Transverse colon (tissue), 4 donors: ENCODE results near the gene IST1. TPM values are rescaled to one million over a fixed set of nuclear protein-coding genes. Genes with fewer than 3 reads are reported as not detected.

Experiments used
- DNase-seq: peaks from one replicate; pipeline ENCODE4 v3.0.0-alpha.2; 2019
- H3K27ac ChIP-seq, 4 donors: fragments of 200-600 bp; sonication (generic); 2 replicates each; pipeline ENCODE4 v1.5.1; 2016 to 2018; ENCODE audit warnings: inconsistent platforms in 4 of 4
- H3K27me3 ChIP-seq: fragments of 200-600 bp; sonication (generic); 2 replicates; pipeline ENCODE4 v1.5.1; 2017; ENCODE audit warnings: inconsistent platforms
- H3K36me3 ChIP-seq, 4 donors: fragments of 200-600 bp; sonication (generic); 2 replicates each; pipeline ENCODE4 v1.5.1; 2017 to 2019; ENCODE audit warnings: inconsistent platforms in 4 of 4
- H3K4me1 ChIP-seq, 4 donors: fragments of 200-600 bp; sonication (generic); 2 replicates each; pipeline ENCODE4 v1.5.1; 2017 to 2020; ENCODE audit warnings: inconsistent platforms in 4 of 4
- H3K4me3 ChIP-seq, 4 donors: fragments of 200-600 bp; sonication (generic); 1 replicate in 1 of 4; 2 replicates in 3 of 4; pipeline versions ENCODE4 v1.5.1 to v1.6.1; 2017 to 2019; ENCODE audit warnings: inconsistent platforms in 4 of 4
- H3K9me3 ChIP-seq, 2 donors: fragments of 200-600 bp; sonication (generic); 2 replicates each; pipeline ENCODE4 v1.5.1; 2017 to 2019; ENCODE audit warnings: inconsistent platforms in 2 of 2
- CTCF ChIP-seq, 5 experiments: fragments of 200-600 bp in 3 of 5; fragments of 450-650 bp in 2 of 5; sonication (generic) in 3 of 5; IDR thresholded peaks; 1 replicate in 2 of 5; 2 replicates in 3 of 5; pipeline ENCODE4 v1.5.1; 2016 to 2017; ENCODE audit warnings: antibody characterized with exemption in 5 of 5, inconsistent platforms in 3 of 5, mild to moderate bottlenecking in 2 of 5, moderate library complexity in 1 of 5
- EP300 ChIP-seq: sonication (generic); formaldehyde crosslinking; IDR thresholded peaks from one replicate; pipeline ENCODE4 v1.6.1; 2017; ENCODE audit warnings: antibody characterized with exemption, low read depth
- POLR2A ChIP-seq: fragments of 450-650 bp; IDR thresholded peaks from one replicate; pipeline ENCODE4 v1.6.1; 2016; ENCODE audit warnings: antibody characterized with exemption, mild to moderate bottlenecking, moderate library complexity
- POLR2AphosphoS5 ChIP-seq, 3 donors: sonication (generic); formaldehyde crosslinking; IDR thresholded peaks; one replicate each; pipeline ENCODE4 v1.6.1; 2016; ENCODE audit warnings: antibody characterized with exemption in 3 of 3
- WGBS, 2 donors: methylation state at CpG; one replicate each; pipeline ENCODE4 v1.1.5; 2018; ENCODE audit warnings: low coverage in 1 of 2; 5-methylcytosine and 5-hydroxymethylcytosine counted together
- in situ Hi-C, 4 donors: fragments of 200-750 bp; cut with MboI; loops; one replicate each; pipeline versions ENCODE4 v1.15.0 to v1.15.1; 2017; ENCODE audit warnings: low sequenced_read_pairs in 3 of 4, low pct_ligation_motif_present in 1 of 4, low pct_unique_long_range_greater_than_20kb in 1 of 4
- intact Hi-C: fragments of 100-400 bp; cut with DNase I; formaldehyde crosslinking; loops from one replicate; pipeline ENCODE4 v1.15.1; 2023; ENCODE audit warnings: low total_unique reads
- total RNA-seq, 4 donors: library from RNA; depleted of rRNA; stranded (reverse); fragments of >200 nt; gene quantifications; one replicate each; pipeline ENCODE4 v1.1.0, GENCODE V29; 2016

IST1 gene
- total RNA-seq, 4 donors from 2014 or later, result 200 to 303 (median 257) TPM

GRCh38 chr16:71882505-71883167 is 12.7 kb upstream of the IST1 start:
- H3K9me3 ChIP-seq, result no peaks in the 10 kb centered on the region
- in situ Hi-C loops (loop anchor here in 1 of 4 donors (10.0 kb wide), 1 partner anchor 78 kb away; the partner anchor contains the start of gene AP1G1), intact Hi-C loops (loop anchor here (5.0 kb wide), 1 partner anchor 80 kb away; no protein-coding TSS in a partner anchor)
- WGBS, 2 donors, result 2 to 4% methylated on average over 6 to 9 of the region's 9 CpGs
- peak overlapping the region; percentile 92 to 95 (median 93) for H3K27ac ChIP-seq
- peak overlapping the region in 3 of 4 donors; percentile 89 to 98 (median 97) for H3K4me3 ChIP-seq
- peak; percentile 82 for DNase-seq
- no peak for TF ChIP-seq POLR2A
- TF ChIP-seq CTCF (IDR thresholded peaks at IDR 0.05), result peak; percentile 95 to 97 (median 96)
- H3K27me3 ChIP-seq, result no peaks in the 10 kb centered on the region
- peaks cover 0 to 35% (median 11%) of the 10 kb centered on the region in 4 donors for H3K4me1 ChIP-seq
- no peaks in the 10 kb centered on the region for H3K36me3 ChIP-seq

- H3K36me3 ChIP-seq, result no peaks in the 10 kb centered on the region
- in situ Hi-C loops (loop anchor here in 1 of 4 donors (10.0 kb wide), 1 partner anchor 79 kb away; the partner anchor contains the start of gene AP1G1), intact Hi-C loops (loop anchor here (5.0 kb wide), 1 partner anchor 79 kb away; no protein-coding TSS in a partner anchor)
- H3K27me3 ChIP-seq, result no peaks in the 10 kb centered on the region
- TF ChIP-seq CTCF (IDR thresholded peaks at IDR 0.05) (peak in 1 of 5 experiments; percentile 39), EP300 (no peak)
- H3K9me3 ChIP-seq, result no peaks in the 10 kb centered on the region
- H3K27ac ChIP-seq, result peak overlapping the region; percentile 92 to 95 (median 93)
- WGBS, 2 donors, result 1% methylated on average over 30 of the region's 46 CpGs; no CpG with 5 or more reads in 1 of the 2 donors
- H3K4me3 ChIP-seq, result peak overlapping the region; percentile 89 to 98 (median 94)
- DNase-seq, result peak; percentile 61
- H3K4me1 ChIP-seq, result peaks cover 0 to 35% (median 11%) of the 10 kb centered on the region in 4 donors
Observed at GRCh38 chr16:71883168-71883848, 12.0 kb upstream of the IST1 start.

- peak; percentile 84 for DNase-seq
- in situ Hi-C loops, result loop anchor here in 1 of 4 donors (10.0 kb wide), 1 partner anchor 79 kb away; the partner anchor contains the start of gene AP1G1
- WGBS, 2 donors, result 1% methylated on average over 70 of the region's 85 CpGs; no CpG with 5 or more reads in 1 of the 2 donors
Observed at GRCh38 chr16:71883849-71884638, 11.3 kb upstream of the IST1 start, which contains the start of gene ZNF821. TSS of gene ZNF821 (minus strand) at chr16:71884182. CDS start at chr16:71879946, 4,236 bp downstream.

More at GRCh38 chr16:71883849-71884638, 11.3 kb upstream of the IST1 start, which contains the start of gene ZNF821:
- H3K4me1 ChIP-seq, result peaks cover 0 to 35% (median 11%) of the 10 kb centered on the region in 4 donors
- intact Hi-C loops, result loop anchor here (5.0 kb wide), 1 partner anchor 78 kb away; no protein-coding TSS in a partner anchor
- peak within 1 kb of the TSS; percentile 89 to 98 (median 94) for H3K4me3 ChIP-seq
- peak within 1 kb of the TSS; percentile 92 to 95 (median 93) for H3K27ac ChIP-seq
- TF ChIP-seq POLR2AphosphoS5 (IDR thresholded peaks at IDR 0.05) (no peak), CTCF (IDR thresholded peaks at IDR 0.05) (peak in 4 of 5 experiments; percentile 10 to 54 (median 43)), POLR2A (no peak)
- H3K9me3 ChIP-seq, result no peaks in the 10 kb centered on the region
- no peaks in the 10 kb centered on the region for H3K27me3 ChIP-seq
- no peaks in the 10 kb centered on the region for H3K36me3 ChIP-seq
